ENCODE measurements around the gene ACADS. TPM values are rescaled to one million over a fixed set of nuclear protein-coding genes. Genes with fewer than 3 reads are reported as not detected.

Gene ACADS, protein sequence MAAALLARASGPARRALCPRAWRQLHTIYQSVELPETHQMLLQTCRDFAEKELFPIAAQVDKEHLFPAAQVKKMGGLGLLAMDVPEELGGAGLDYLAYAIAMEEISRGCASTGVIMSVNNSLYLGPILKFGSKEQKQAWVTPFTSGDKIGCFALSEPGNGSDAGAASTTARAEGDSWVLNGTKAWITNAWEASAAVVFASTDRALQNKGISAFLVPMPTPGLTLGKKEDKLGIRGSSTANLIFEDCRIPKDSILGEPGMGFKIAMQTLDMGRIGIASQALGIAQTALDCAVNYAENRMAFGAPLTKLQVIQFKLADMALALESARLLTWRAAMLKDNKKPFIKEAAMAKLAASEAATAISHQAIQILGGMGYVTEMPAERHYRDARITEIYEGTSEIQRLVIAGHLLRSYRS
- 0.40 and 0.99 TPM in 2 replicates for polyA plus RNA-seq

DNA sequence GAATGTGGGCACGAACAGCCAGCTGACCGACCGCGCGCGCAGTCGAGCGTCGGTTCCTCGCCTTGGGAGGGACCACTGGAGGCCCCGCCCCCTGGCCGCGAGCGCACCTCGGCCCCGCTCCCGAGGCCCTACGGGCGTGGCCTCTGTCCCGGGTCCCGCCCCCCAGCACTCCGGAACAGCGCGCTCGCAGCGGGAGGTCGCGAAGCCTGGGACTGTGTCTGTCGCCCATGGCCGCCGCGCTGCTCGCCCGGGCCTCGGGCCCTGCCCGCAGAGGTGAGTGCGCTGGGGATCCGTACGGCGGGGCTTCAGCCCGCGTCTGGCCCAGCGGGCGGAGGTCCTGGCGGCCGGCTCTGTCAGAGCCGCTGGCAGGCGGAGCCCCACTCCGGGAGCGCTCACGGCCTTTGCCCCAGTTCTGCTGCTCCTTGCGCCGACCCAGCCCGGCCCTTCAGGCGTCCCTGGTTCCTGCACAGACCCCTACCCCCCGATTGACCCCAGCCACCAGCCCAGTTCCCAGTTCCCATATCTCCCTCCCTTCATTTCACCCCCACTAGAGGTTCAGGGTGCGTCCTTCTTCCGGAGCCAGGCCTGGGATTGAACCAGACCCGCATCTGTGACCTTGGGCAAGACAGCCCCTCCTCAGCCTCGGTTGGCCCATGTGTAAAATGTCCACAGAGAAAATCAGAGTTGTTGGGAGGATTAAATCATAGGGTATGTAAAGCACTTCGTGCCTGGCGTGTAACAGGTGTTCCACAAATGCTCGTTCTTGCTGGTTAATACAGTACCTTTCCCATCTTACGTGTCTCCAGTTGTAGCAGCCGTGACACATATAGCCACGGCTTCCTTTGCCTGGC is at the start of gene ACADS:
Gene ACADS, plus strand, starts transcription at position 168 of the 851 bp plus-strand sequence. Its CDS starts 60 bp downstream, at position 228.

DNA sequence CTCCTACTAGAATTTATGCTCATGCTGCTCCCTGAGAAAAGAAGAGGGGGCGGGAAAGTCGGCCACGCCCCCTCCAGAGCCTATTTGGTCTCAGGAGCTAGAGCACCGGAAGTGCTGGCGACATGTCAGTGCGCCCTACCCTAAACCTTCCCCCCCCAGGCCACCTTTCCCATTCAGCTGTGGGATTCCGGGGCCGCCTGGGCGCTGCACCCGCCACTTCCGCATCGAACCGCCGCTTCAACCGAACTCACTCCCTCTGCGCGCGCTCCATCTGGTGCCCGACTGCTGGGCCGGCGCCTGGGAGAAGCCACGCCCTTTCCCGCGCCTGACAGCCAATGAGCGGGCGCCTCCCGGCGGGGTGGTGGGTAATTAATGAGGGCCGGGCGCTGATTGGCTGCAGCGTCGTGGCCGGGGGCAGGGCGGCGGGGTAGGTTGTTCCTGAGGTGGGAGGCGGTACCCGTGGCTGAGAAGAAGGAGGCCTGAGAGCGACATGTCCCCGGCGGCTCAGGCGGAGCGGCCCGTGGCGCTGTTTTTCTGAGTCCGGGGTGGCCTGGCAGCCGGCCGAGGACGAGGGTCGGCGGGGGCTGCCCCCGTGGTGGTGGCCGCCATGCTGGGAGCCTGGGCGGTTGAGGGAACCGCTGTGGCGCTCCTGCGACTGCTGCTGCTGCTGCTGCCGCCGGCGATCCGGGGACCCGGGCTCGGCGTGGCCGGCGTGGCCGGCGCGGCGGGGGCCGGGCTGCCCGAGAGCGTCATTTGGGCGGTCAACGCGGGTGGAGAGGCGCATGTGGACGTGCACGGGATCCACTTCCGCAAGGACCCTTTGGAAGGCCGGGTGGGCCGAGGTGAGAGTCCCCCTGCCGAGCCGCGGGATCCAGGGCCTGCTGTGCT is 38.7 kb upstream of the ACADS start, which contains the start of gene MLEC:
Gene MLEC, plus strand, starts transcription at position 460 of the 888 bp plus-strand sequence. Its CDS starts 148 bp downstream, at position 608.

DNA sequence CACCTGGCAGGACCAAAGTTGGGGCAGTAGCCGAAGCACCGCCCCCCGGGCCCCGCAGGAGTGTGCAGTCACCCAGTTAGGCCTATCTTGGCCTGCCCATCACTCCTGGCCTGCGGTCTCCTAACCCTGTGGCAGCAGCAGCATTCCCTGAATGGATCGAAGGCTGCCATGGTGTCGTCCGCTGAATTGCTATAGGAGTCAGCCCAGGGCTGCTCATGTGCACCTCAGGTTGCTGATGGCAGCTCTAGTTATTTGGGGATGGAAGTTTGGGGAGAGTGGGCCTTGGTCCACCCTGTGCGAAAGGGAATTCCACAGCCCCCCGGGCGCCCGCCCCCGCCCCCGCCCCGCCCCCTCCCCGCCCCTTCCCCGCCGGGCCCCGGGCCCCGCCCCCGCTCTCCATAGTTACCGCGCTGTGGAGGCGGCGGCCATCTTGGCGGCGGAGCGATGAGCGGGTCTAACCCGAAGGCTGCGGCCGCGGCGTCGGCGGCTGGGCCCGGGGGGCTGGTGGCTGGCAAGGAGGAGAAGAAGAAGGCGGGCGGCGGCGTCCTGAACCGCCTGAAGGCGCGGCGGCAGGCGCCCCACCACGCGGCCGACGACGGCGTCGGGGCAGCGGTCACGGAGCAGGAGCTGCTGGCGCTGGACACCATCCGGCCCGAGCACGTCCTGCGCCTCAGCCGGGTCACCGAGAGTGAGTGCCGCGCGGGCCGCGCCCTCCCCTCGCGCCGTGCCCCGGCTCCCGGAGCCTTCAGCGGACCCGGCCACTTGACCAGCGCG is 15.4 kb upstream of the ACADS start, which contains the start of gene UNC119B:
Gene UNC119B, plus strand, starts transcription at position 428 of the 774 bp plus-strand sequence. Its CDS starts 17 bp downstream, at position 445.

Other genes starting within 250 kb of the ACADS start
- gene DYNLL1, start 229.7 kb upstream of the ACADS start, polyA plus RNA-seq = 1,021 and 1,881 TPM in 2 replicates
- 18.9 and 21.7 TPM in 2 replicates for gene COQ5, start 196.7 kb upstream of the ACADS start, polyA plus RNA-seq
- gene RNF10, start 191.5 kb upstream of the ACADS start, polyA plus RNA-seq = 94.8 and 105 TPM in 2 replicates
- gene POP5, start 144.4 kb upstream of the ACADS start, polyA plus RNA-seq = 146 and 150 TPM in 2 replicates
- gene CABP1, start 85.2 kb upstream of the ACADS start, polyA plus RNA-seq = 6.3 and 13.1 TPM in 2 replicates
- gene MLEC, start 38.7 kb upstream of the ACADS start, polyA plus RNA-seq = 68.9 and 84.1 TPM in 2 replicates
- gene UNC119B, start 15.4 kb upstream of the ACADS start, polyA plus RNA-seq = 2.0 and 2.4 TPM in 2 replicates
- 30.2 and 33.6 TPM in 2 replicates for gene SPPL3, start 178.5 kb downstream of the ACADS start, polyA plus RNA-seq

All from Purkinje cell (primary cell).